Measurements from ENCODE around the gene SMIM24.

Gene SMIM24

DNA sequence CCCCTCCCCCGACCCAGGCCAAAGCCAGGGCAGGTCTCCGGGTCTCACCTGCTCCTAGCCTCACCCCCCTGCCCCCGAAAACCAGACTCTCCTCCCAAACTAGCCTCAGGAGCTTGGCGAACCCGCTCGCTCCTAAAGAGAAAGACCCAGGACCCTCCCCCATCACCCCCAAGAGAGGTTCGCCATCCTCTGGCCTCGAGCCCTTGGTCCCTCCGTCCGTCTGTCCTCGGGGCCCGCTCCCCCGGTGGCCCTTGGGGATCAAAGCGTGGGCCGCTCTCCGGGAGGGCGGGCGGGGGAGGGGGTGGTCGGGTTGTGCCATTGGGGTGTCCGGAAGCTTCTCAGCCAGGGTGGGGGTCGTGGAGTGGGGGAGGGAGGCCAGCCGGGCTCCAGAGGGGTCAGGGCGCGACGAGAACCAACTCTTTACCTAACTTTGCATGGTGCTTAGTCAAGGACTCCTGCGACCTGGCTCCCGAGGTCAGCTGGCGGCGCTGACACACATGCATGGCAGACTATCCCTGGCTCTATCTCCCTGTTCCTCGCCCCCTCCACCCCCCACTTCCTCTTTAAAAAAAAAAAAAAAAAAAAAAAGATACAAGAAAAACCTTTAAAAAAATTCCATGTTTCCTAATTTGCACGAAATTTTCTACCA, 15.6 kb downstream of the SMIM24 start:
- DNase-seq (ENCODE audit: extremely low spot score), result no peak
- POLR2A ChIA-PET, result no interaction called here
- CTCF ChIA-PET, result interaction anchor here (1.5 to 1.8 kb wide), 2 partner anchors 8 to 20 kb away, joined by 3 to 10 read pairs; no protein-coding TSS in a partner anchor
- TF ChIP-seq, protein P1, sequence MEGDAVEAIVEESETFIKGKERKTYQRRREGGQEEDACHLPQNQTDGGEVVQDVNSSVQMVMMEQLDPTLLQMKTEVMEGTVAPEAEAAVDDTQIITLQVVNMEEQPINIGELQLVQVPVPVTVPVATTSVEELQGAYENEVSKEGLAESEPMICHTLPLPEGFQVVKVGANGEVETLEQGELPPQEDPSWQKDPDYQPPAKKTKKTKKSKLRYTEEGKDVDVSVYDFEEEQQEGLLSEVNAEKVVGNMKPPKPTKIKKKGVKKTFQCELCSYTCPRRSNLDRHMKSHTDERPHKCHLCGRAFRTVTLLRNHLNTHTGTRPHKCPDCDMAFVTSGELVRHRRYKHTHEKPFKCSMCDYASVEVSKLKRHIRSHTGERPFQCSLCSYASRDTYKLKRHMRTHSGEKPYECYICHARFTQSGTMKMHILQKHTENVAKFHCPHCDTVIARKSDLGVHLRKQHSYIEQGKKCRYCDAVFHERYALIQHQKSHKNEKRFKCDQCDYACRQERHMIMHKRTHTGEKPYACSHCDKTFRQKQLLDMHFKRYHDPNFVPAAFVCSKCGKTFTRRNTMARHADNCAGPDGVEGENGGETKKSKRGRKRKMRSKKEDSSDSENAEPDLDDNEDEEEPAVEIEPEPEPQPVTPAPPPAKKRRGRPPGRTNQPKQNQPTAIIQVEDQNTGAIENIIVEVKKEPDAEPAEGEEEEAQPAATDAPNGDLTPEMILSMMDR (IDR thresholded peaks at IDR 0.05; ENCODE audit: control extremely low read depth, extremely low read depth, low read depth, missing control alignments), result no peak

DNA sequence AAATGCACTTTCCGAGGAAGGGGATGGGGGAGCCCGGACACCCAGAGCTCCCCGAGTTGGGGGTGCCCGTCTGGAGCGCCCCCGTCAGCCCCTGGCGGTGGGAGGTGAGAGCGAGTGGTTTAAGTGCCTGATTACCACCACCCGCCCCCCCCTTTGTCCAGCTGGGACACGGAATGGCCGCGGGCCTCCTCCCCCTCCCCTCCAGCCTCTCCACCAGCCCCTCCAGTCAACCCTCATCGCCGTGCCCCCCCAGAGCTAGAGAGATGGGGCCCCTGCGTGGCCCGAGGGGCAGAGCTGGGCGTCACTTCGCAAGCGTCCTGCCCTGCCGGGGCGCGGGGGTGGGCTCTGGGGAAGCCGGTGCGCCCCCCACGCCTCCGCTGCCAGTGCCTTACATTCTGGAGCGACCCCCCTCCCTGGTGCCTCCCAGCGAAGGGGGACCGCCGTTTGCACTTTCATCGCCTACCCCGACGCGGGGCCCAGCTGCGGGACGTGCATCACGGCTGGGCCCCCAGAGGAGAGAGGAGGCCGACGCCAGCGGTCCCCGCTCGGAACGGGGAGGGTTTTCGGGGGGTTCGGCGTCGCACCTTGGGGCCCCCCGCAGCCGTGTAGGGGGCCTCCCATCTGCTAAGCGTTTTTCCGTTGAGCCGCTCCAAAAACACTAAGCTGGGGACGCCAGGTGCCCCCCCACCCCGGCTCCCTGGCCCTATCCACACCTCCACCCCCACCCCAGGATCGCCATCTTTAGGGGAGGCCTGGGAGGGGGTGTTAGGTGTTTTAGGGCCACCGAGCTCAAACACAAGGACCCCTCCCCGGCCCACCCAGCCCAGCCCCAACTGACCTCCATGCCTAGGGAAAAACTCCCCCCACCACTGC, 16.4 kb downstream of the SMIM24 start:
- DNase-seq (ENCODE audit: extremely low spot score), result no peak
- ChIA-PET CTCF (interaction anchor here (1.0 to 1.8 kb wide), 3 partner anchors 9 to 35 kb away, joined by 3 to 10 read pairs (median 3); no protein-coding TSS in a partner anchor), POLR2A (no interaction called here)
- TF ChIP-seq, protein P1 (IDR thresholded peaks at IDR 0.05; ENCODE audit: control extremely low read depth, extremely low read depth, low read depth, missing control alignments), result no peak

DNA sequence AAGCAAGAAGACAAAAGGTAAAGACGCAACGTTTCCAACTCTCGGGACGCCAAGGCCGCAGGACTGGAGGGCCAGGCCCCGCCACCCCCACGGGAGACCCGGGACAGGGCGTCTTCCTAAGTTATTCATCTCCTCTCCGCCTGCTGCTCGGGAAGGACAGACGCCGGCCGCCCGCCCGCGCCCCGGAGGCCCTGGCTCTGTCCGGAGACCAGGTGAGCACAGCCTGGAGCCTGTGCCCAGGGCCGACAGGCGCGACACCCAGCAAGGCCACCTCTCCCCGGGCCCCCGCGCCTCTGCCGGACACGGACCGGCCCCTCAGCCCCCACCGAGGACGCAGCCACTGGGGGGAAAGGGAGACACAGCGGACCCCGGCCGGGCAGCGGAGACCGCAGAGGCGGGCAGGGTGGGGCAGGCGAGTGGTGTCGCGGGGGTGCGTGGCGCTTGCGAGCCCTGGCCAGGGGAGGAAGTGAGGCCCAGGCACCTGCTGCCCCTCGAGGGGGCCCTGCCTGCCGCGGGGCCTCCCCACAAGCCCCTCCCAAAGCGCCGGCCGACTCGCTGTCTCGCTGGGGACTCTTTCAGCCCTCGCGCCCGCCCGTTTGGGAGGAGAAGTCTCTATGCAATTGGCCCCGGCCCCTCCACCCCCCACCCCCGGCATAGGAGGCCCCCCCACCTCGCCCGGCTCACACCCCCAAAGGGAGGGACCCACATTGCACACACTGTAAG, 17.2 kb downstream of the SMIM24 start:
- no peak for DNase-seq (ENCODE audit: extremely low spot score)
- ChIA-PET POLR2A (no interaction called here), CTCF (interaction anchor here (1.0 to 1.8 kb wide), 3 partner anchors 10 to 34 kb away, joined by 3 to 10 read pairs (median 3); no protein-coding TSS in a partner anchor)
- TF ChIP-seq, protein P1 (IDR thresholded peaks at IDR 0.05; ENCODE audit: control extremely low read depth, extremely low read depth, low read depth, missing control alignments), result no peak

DNA sequence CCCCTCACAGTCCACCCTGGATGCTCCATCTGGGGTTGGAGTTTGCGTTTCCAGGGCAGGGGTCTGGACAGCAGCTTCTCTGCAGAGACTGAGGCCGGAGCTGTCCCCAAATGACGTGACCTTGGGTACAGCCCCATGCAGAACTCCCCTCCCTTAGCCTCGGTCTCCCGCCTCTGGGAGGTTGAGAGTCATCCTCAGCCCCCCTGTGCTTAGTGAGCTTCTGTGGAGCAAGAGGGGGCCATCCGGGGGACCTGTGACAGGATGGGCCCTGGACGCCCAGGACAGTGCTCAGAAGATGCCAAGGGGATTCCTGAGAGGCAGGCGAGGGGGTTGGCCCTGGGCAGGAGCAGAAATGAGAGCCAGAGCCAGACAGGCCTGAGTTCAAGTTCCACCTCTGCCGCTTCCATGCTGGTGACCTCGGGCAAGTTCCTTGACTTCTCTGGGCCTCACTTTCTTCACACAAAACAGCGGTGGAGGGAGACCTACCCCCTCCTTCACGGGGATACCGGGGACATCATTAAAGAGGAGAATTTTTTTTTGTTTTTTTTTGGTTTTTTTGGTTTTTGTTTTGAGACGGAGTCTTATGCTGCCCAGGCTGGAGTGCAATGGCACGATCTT, 20.3 kb downstream of the SMIM24 start:
- CTCF ChIA-PET, result interaction anchor here (3.4 kb wide), 1 partner anchor 13 kb away, joined by 13 read pairs; no protein-coding TSS in a partner anchor
- TF ChIP-seq, protein P1 (IDR thresholded peaks at IDR 0.05; ENCODE audit: control extremely low read depth, extremely low read depth, low read depth, missing control alignments), result no peak
- POLR2A ChIA-PET, result no interaction called here
- no peak for DNase-seq (ENCODE audit: extremely low spot score)

DNA sequence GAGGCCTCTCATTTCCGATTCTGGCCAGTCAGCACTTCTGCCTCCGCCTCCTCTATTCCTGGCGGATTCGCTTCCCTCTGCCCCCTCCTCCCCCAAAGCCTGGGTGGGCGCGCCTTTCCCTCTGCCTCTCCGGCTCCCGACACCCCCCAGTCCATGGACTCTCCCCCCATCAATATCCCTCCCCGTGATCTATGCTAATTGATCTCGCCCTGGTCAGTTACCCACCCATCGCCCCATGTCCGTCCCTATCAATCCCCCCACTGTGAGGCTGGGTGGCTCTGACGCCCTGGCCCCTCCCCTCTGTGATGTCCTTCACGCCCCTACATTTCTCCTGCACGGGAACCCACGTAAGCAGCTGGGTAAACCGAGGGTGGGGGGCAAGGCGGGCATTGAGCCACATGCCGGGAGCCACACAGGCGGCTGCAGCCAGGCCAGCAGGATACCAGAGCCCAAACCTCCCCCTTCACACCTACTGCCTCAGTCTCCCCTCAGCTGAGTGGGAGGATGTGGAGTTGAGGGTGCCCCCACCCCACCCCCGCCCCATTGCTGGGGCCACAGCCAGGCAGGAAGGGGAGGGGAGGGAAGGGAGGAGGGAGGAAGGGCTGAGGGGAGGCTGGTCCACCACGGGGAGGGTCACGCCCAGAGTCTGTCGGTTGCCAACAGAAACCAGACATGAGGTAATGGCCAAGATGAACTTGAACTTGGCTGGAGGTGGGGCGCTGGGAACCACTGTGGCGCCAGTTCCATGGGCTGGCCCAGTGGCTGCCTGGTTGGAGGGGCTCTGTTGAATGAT, 21.0 kb downstream of the SMIM24 start:
- TF ChIP-seq, protein P1 (IDR thresholded peaks at IDR 0.05; ENCODE audit: control extremely low read depth, extremely low read depth, low read depth, missing control alignments), result no peak
- CTCF ChIA-PET, result interaction anchor here (3.4 kb wide), 1 partner anchor 13 kb away, joined by 13 read pairs; no protein-coding TSS in a partner anchor
- POLR2A ChIA-PET, result no interaction called here

More for the DNA sequence above, 21.0 kb downstream of the SMIM24 start:
- DNase-seq (ENCODE audit: extremely low spot score), result no peak
